Panc1 (cell line): ENCODE measurements around the gene CHD6.

ENCODE experiments used
- POLR2AphosphoS5 ChIP-seq: IDR thresholded peaks from 2 replicates; pipeline ENCODE4 v1.6.1; 2012; ENCODE audit warnings: mild to moderate bottlenecking, low read depth, low read length, moderate library complexity
- SIN3A ChIP-seq: IDR thresholded peaks from 2 replicates; pipeline ENCODE4 v1.6.1; 2012; ENCODE audit warnings: low read depth, mild to moderate bottlenecking, low read length, moderate library complexity, borderline replicate concordance; ENCODE audit not compliant: insufficient read depth
- TF ChIP-seq, protein P1 (sequence below): fragments of 450-650 bp; IDR thresholded peaks from 2 replicates; pipeline ENCODE4 v1.5.1; 2017; ENCODE audit warnings: mild to moderate bottlenecking
- TF ChIP-seq, protein P2 (sequence below), 2 experiments: IDR thresholded peaks; 2 replicates each; pipeline ENCODE4 v1.6.1; 2011 to 2012; ENCODE audit warnings: low read depth in 2 of 2, control low read depth in 1 of 2, low read length in 1 of 2, mild to moderate bottlenecking in 1 of 2, moderate library complexity in 1 of 2; ENCODE audit not compliant: insufficient read depth in 1 of 2

DNA sequence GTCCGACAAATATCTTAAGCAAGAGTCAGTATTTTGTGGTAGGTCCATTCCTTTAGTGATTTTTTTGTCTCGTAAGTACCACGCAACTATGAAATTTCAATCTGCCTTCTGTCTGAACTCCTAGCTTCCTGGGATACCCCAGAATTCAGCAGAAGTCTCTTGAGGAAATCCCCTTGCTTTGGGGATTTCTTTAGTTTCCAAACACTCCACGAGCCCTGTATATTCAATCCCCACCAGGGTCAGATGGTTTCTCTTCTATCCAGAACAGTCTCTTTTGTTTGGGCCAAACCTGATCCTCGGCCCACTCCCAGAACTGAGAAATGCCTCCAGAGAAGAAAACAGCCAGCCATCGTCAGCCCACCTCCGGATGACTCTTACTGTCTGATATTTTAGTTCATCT lies 113.0 kb downstream of the CHD6 start:
- TF ChIP-seq, protein P1, sequence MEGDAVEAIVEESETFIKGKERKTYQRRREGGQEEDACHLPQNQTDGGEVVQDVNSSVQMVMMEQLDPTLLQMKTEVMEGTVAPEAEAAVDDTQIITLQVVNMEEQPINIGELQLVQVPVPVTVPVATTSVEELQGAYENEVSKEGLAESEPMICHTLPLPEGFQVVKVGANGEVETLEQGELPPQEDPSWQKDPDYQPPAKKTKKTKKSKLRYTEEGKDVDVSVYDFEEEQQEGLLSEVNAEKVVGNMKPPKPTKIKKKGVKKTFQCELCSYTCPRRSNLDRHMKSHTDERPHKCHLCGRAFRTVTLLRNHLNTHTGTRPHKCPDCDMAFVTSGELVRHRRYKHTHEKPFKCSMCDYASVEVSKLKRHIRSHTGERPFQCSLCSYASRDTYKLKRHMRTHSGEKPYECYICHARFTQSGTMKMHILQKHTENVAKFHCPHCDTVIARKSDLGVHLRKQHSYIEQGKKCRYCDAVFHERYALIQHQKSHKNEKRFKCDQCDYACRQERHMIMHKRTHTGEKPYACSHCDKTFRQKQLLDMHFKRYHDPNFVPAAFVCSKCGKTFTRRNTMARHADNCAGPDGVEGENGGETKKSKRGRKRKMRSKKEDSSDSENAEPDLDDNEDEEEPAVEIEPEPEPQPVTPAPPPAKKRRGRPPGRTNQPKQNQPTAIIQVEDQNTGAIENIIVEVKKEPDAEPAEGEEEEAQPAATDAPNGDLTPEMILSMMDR: no peak
- no peak for TF ChIP-seq SIN3A
- TF ChIP-seq POLR2AphosphoS5: no peak
- TF ChIP-seq, protein P2, sequence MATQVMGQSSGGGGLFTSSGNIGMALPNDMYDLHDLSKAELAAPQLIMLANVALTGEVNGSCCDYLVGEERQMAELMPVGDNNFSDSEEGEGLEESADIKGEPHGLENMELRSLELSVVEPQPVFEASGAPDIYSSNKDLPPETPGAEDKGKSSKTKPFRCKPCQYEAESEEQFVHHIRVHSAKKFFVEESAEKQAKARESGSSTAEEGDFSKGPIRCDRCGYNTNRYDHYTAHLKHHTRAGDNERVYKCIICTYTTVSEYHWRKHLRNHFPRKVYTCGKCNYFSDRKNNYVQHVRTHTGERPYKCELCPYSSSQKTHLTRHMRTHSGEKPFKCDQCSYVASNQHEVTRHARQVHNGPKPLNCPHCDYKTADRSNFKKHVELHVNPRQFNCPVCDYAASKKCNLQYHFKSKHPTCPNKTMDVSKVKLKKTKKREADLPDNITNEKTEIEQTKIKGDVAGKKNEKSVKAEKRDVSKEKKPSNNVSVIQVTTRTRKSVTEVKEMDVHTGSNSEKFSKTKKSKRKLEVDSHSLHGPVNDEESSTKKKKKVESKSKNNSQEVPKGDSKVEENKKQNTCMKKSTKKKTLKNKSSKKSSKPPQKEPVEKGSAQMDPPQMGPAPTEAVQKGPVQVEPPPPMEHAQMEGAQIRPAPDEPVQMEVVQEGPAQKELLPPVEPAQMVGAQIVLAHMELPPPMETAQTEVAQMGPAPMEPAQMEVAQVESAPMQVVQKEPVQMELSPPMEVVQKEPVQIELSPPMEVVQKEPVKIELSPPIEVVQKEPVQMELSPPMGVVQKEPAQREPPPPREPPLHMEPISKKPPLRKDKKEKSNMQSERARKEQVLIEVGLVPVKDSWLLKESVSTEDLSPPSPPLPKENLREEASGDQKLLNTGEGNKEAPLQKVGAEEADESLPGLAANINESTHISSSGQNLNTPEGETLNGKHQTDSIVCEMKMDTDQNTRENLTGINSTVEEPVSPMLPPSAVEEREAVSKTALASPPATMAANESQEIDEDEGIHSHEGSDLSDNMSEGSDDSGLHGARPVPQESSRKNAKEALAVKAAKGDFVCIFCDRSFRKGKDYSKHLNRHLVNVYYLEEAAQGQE (IDR thresholded peaks at IDR 0.05; ENCODE audit: insufficient read depth in 1 of 2, low read depth in 2 of 2, low read length in 1 of 2): no peak
